ENCODE data around the gene EEF1G. TPM values are rescaled to one million over a fixed set of nuclear protein-coding genes. Genes with fewer than 3 reads are reported as not detected.
A peak's percentile ranks its signal among the peaks of the same experiment; 100 is the strongest.

EEF1G gene
- total and polyA plus RNA-seq, 9 of the 15 experiments (the other 6 are each of a cell fraction or from before 2014, with no cell fraction given), result 985 to 2,349 (median 2,035) TPM

GRCh38 chr11:62573592-62574362, at the start of gene EEF1G (continued):
- TF ChIP-seq, protein P1, sequence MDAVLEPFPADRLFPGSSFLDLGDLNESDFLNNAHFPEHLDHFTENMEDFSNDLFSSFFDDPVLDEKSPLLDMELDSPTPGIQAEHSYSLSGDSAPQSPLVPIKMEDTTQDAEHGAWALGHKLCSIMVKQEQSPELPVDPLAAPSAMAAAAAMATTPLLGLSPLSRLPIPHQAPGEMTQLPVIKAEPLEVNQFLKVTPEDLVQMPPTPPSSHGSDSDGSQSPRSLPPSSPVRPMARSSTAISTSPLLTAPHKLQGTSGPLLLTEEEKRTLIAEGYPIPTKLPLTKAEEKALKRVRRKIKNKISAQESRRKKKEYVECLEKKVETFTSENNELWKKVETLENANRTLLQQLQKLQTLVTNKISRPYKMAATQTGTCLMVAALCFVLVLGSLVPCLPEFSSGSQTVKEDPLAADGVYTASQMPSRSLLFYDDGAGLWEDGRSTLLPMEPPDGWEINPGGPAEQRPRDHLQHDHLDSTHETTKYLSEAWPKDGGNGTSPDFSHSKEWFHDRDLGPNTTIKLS (IDR thresholded peaks at IDR 0.05; ENCODE audit: borderline replicate concordance, low read depth), result peak; percentile 100
- no peak for TF ChIP-seq PURB (CRISPR knock-in tag; IDR thresholded peaks at IDR 0.05; ENCODE audit: low read depth)
- no peak for TF ChIP-seq SMAD4 (CRISPR knock-in tag; conservative IDR thresholded peaks at IDR 0.05)
- peak in 1 of 2 experiments; percentile 41; a peak in 1 of 4 replicates for TF ChIP-seq NONO (IDR thresholded peaks at IDR 0.05; ENCODE audit: low read depth in 2 of 2, low read length in 1 of 2)
- TF ChIP-seq DNMT1 (IDR thresholded peaks at IDR 0.05), result no peak; the same call in 1 of the 2 replicates
- TF ChIP-seq ZC3H4 (CRISPR knock-in tag; IDR thresholded peaks at IDR 0.05; ENCODE audit: borderline replicate concordance), result no peak
- 0 out of 2 replicates have a peak, but pooled peaks have one; percentile 50 for TF ChIP-seq HLTF (IDR thresholded peaks at IDR 0.05)
- no peak for TF ChIP-seq ZNF431 (CRISPR knock-in tag; IDR thresholded peaks at IDR 0.05)
- TF ChIP-seq SMAD3 (CRISPR knock-in tag; conservative IDR thresholded peaks at IDR 0.05), result no peak
- TF ChIP-seq ZNF644 (tag; IDR thresholded peaks at IDR 0.05; ENCODE audit: low read depth), result no peak
- no peak for TF ChIP-seq XRCC3 (IDR thresholded peaks at IDR 0.05)
- TF ChIP-seq ELF1 (tag; IDR thresholded peaks at IDR 0.05), result 0 out of 2 replicates have a peak, but pooled peaks have one; percentile 12
- TF ChIP-seq MTA2 (IDR thresholded peaks at IDR 0.05; ENCODE audit: low read depth), result no peak
- TF ChIP-seq, protein P2, sequence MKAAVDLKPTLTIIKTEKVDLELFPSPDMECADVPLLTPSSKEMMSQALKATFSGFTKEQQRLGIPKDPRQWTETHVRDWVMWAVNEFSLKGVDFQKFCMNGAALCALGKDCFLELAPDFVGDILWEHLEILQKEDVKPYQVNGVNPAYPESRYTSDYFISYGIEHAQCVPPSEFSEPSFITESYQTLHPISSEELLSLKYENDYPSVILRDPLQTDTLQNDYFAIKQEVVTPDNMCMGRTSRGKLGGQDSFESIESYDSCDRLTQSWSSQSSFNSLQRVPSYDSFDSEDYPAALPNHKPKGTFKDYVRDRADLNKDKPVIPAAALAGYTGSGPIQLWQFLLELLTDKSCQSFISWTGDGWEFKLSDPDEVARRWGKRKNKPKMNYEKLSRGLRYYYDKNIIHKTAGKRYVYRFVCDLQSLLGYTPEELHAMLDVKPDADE (conservative IDR thresholded peaks at IDR 0.05; ENCODE audit: control insufficient read depth, low read depth, low read length), result peak; percentile 32; the same call in 1 of the 2 replicates
- TF ChIP-seq BCL6 (CRISPR knock-in tag; IDR thresholded peaks at IDR 0.05), result no peak
- TF ChIP-seq USF2 (CRISPR knock-in tag; IDR thresholded peaks at IDR 0.05), result no peak
- peak; percentile 73 for TF ChIP-seq NBN (IDR thresholded peaks at IDR 0.05; ENCODE audit: low read depth)
- TF ChIP-seq, protein P3, sequence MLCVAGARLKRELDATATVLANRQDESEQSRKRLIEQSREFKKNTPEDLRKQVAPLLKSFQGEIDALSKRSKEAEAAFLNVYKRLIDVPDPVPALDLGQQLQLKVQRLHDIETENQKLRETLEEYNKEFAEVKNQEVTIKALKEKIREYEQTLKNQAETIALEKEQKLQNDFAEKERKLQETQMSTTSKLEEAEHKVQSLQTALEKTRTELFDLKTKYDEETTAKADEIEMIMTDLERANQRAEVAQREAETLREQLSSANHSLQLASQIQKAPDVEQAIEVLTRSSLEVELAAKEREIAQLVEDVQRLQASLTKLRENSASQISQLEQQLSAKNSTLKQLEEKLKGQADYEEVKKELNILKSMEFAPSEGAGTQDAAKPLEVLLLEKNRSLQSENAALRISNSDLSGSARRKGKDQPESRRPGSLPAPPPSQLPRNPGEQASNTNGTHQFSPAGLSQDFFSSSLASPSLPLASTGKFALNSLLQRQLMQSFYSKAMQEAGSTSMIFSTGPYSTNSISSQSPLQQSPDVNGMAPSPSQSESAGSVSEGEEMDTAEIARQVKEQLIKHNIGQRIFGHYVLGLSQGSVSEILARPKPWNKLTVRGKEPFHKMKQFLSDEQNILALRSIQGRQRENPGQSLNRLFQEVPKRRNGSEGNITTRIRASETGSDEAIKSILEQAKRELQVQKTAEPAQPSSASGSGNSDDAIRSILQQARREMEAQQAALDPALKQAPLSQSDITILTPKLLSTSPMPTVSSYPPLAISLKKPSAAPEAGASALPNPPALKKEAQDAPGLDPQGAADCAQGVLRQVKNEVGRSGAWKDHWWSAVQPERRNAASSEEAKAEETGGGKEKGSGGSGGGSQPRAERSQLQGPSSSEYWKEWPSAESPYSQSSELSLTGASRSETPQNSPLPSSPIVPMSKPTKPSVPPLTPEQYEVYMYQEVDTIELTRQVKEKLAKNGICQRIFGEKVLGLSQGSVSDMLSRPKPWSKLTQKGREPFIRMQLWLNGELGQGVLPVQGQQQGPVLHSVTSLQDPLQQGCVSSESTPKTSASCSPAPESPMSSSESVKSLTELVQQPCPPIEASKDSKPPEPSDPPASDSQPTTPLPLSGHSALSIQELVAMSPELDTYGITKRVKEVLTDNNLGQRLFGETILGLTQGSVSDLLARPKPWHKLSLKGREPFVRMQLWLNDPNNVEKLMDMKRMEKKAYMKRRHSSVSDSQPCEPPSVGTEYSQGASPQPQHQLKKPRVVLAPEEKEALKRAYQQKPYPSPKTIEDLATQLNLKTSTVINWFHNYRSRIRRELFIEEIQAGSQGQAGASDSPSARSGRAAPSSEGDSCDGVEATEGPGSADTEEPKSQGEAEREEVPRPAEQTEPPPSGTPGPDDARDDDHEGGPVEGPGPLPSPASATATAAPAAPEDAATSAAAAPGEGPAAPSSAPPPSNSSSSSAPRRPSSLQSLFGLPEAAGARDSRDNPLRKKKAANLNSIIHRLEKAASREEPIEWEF (CRISPR knock-in tag; IDR thresholded peaks at IDR 0.05), result no peak

All from K562 (cell line).